ENCODE data around the gene ZNF217. TPM values are rescaled to one million over a fixed set of nuclear protein-coding genes. Genes with fewer than 3 reads are reported as not detected.
A peak's percentile ranks its signal among the peaks of the same experiment; 100 is the strongest.
"Not testable (repeated sequence)": the region's sequence is repeated elsewhere in the genome, so short reads cannot be mapped to it uniquely, and the experiment has no call there.

ZNF217 gene
- total RNA-seq (2014; rRNA removed; shearing (Covaris generic)) (18.1 and 23.5 TPM in 2 replicates), polyA plus RNA-seq (2016; fragmentation: Nextera tagmentation; extraction: Ambion mirVana) (8.9 and 10.4 TPM in 2 replicates)

DNA sequence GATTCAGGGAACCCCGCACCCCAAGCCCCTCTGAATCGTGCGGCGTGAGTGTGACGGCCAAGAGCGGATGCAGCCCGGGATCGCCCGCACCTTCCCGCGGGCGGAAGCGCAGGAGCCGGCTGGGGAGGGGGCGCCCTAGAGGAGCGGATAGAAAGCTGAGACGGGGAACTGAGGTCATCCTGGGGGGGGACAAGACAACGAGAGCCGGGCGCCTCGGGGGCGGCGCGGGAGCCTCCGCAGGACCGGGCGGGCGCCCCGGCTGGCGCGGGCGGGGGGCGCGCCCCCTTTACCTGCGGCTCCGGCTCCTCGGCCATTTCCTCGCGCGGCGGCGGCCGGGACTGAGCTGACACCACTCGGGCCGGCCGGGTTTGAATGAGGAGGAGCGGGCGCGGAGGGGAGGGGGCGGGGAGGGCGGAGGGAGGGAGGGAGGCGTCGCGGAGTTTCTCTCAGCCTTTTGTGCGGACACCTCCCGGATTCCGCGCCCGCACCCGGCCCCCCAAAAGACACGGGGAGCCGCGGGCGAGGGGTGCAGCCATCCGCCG lies at the start of gene ZNF217:
Gene ZNF217 (minus strand): TSS at position 374 of the 542 bp plus-strand sequence. CDS start 11,013 bp downstream, outside the sequence.
- in situ Hi-C loops (cut with MboI): loop anchor here (25.0 kb wide), 1 partner anchor 594 kb away; no protein-coding TSS in a partner anchor
- peak within 1 kb of the TSS; percentile 80 for H2AFZ ChIP-seq

DNA sequence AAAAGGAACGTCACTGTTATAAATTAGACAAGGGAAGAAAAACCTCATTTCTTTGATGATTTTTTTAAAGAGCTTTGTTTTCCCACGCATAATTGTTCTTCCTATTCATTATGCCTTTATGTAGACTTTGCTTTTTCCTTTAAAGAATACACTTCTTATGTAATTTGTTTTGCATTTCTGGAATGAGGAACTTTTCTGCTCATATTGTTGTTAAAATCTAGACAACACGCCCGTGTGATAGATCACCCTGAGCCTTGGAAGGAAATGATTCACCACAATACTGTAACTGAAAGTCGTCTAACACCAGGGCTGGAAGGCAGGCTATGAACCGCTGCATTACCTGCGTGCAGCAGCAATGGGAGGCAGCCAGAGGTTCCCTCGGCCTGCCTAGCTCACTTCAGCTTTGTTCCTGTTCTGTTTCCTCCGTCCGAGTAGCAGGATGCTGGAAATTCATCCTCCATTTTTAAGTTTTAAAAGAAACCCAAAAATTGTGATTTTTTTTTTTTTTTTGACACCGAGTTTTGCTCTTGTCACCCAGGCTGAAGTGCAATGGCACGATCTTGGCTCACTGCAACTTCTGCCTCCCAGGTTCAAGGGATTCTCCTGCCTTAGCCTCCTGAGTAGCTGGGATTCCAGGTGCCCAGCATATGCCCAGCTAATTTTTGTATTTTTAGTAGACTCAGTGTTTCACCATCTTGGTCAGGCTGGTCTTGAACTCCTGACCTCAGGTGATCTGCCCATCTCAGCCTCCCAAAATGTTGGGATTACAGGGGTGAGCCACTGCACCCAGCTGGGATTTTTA lies 49.6 kb upstream of the ZNF217 start:
- Histone ChIP-seq H3K9me2 (ENCODE audit: insufficient read depth) (no peaks in the 10 kb centered on the region), H3K9me3 (ENCODE audit: low read depth) (no peaks in the 10 kb centered on the region), H3K27ac (peak overlapping the region; percentile 90), H3K4me1 (ENCODE audit: insufficient read depth) (peaks cover 20% of the 10 kb centered on the region), H3F3A (ENCODE audit: insufficient read depth) (peaks cover 16% of the 10 kb centered on the region), H2AFZ (peak overlapping the region; percentile 74), H3K27me3 (replicated peaks; ENCODE audit: insufficient read depth) (no peaks in the 10 kb centered on the region), H3K36me3 (ENCODE audit: low read depth) (no peaks in the 10 kb centered on the region), H3K79me2 (ENCODE audit: insufficient read depth) (no peaks in the 10 kb centered on the region), H4K20me1 (ENCODE audit: insufficient read depth) (no peaks in the 10 kb centered on the region), H3K9ac (peak overlapping the region; percentile 66), H3K4me2 (ENCODE audit: unreplicated experiment) (peak overlapping the region; percentile 77), H3K4me3 (peak overlapping the region; percentile 56)
- in situ Hi-C loops (cut with MboI): no loop called here
- WGBS, 2 experiments (ENCODE audit: low coverage in 1 of 2, low lambda C conversion rate in 2 of 2, missing lambda C conversion rate in 2 of 2): 31 to 38% methylated on average over 12 of the region's 12 CpGs
- peak; percentile 89 for DNase-seq
- TF ChIP-seq EZH2 (IDR thresholded peaks at IDR 0.05; ENCODE audit: insufficient read depth, poor library complexity, severe bottlenecking) (no peak), EZH2phosphoT487 (IDR thresholded peaks at IDR 0.05; ENCODE audit: insufficient read depth, low read depth) (no peak)

More for the DNA sequence above, at the start of gene ZNF217:
- 2 to 4% methylated on average over 10 to 38 of the region's 66 CpGs for WGBS, 2 experiments (ENCODE audit: low coverage in 1 of 2, low lambda C conversion rate in 2 of 2, missing lambda C conversion rate in 2 of 2)
- Histone ChIP-seq H3K4me1 (ENCODE audit: insufficient read depth) (peaks cover 34% of the 10 kb centered on the region), H3K27ac (peak within 1 kb of the TSS; percentile 99), H3K9ac (peak within 1 kb of the TSS; percentile 100), H3F3A (ENCODE audit: insufficient read depth) (peaks cover 53% of the 10 kb centered on the region), H3K4me3 (peak within 1 kb of the TSS; percentile 97), H3K4me2 (ENCODE audit: unreplicated experiment) (peak within 1 kb of the TSS; percentile 93), H3K79me2 (ENCODE audit: insufficient read depth) (peaks cover 49% of the 10 kb centered on the region)
- H3K9me3 ChIP-seq (ENCODE audit: low read depth); H4K20me1 ChIP-seq (ENCODE audit: insufficient read depth); H3K27me3 ChIP-seq (replicated peaks; ENCODE audit: insufficient read depth); H3K9me2 ChIP-seq (ENCODE audit: insufficient read depth); H3K36me3 ChIP-seq (ENCODE audit: low read depth): not testable (repeated sequence)
- peak; percentile 85 for DNase-seq

DNA sequence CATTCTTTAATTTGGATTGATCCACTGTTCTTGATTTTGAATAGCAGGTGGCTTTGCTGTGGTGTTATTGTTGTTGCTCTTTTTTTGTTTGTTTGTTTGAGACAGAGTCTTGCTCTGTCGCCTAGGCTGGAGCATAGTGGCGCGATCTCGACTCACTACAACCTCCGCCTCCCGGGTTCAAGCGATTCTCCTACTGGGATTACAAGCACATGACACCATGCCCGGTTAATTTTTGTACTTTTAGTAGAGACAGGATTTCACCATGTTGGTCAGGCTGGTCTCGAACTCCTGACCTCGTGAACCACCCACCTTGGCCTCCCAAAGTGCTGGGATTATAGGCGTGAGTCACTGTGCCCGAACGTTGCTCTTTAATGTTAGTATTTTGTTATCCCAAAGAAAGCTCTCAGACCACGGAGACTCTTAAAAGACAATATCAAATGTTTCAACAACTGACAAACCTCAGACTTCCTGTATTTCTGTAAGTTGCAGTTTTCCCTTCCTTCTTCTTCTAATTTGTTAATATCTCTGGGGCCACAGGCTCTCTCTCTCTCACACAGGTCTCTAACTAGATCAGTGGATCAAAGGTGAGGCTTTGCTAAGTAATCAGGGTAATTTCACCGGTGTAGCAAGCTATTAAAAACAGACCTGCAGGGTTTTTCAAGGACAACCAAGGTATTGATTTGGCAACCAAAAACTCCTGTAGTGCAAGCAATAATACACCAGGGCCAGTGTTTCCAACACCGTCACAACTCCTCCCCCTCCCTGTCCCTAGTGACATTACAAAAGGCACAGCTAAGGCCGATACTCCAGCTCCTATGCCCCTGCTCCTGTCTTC lies 48.8 kb upstream of the ZNF217 start:
- peak overlapping the region; percentile 66 for H3K9ac ChIP-seq
- peak overlapping the region; percentile 74 for H2AFZ ChIP-seq
- H3K27me3 ChIP-seq (replicated peaks; ENCODE audit: insufficient read depth): no peaks in the 10 kb centered on the region
- TF ChIP-seq EZH2 (IDR thresholded peaks at IDR 0.05; ENCODE audit: insufficient read depth, poor library complexity, severe bottlenecking) (no peak), EZH2phosphoT487 (IDR thresholded peaks at IDR 0.05; ENCODE audit: insufficient read depth, low read depth) (no peak)
- no peaks in the 10 kb centered on the region for H3K36me3 ChIP-seq (ENCODE audit: low read depth)
- H3K9me2 ChIP-seq (ENCODE audit: insufficient read depth): no peaks in the 10 kb centered on the region
- H3K9me3 ChIP-seq (ENCODE audit: low read depth): no peaks in the 10 kb centered on the region
- peak; percentile 72 for DNase-seq
- WGBS, 2 experiments (ENCODE audit: low coverage in 1 of 2, low lambda C conversion rate in 2 of 2, missing lambda C conversion rate in 2 of 2): 51 to 54% methylated on average over 17 of the region's 17 CpGs
- no peaks in the 10 kb centered on the region for H4K20me1 ChIP-seq (ENCODE audit: insufficient read depth)
- H3K4me2 ChIP-seq (ENCODE audit: unreplicated experiment): peak overlapping the region; percentile 77
- H3K4me3 ChIP-seq: peak overlapping the region; percentile 56
- H3F3A ChIP-seq (ENCODE audit: insufficient read depth): peaks cover 16% of the 10 kb centered on the region
- in situ Hi-C loops (cut with MboI): no loop called here
- H3K79me2 ChIP-seq (ENCODE audit: insufficient read depth): no peaks in the 10 kb centered on the region
- H3K27ac ChIP-seq: peak overlapping the region; percentile 90
- peaks cover 20% of the 10 kb centered on the region for H3K4me1 ChIP-seq (ENCODE audit: insufficient read depth)
